HK-2 (cell line): ENCODE data around the gene C4orf54.

Experiments used
- DNase-seq: peaks from one replicate; pipeline ENCODE4 v3.0.0-alpha.2; 2018; ENCODE audit not compliant: unreplicated experiment

C4orf54 gene

GRCh38 chr4:99651811-99652485 lies 5.7 kb downstream of the C4orf54 start:
- no peak for DNase-seq

- no peak for DNase-seq
Observed at GRCh38 chr4:99651016-99651769, 6.4 kb downstream of the C4orf54 start.

GRCh38 chr4:99649778-99650177 lies 7.8 kb downstream of the C4orf54 start:
- no peak for DNase-seq

- DNase-seq: no peak
Observed at GRCh38 chr4:99649208-99649607, 8.4 kb downstream of the C4orf54 start.

- no peak for DNase-seq
Observed at GRCh38 chr4:99648321-99648720, 9.3 kb downstream of the C4orf54 start.

- no peak for DNase-seq
Observed at GRCh38 chr4:99647071-99647470, 10.6 kb downstream of the C4orf54 start.

GRCh38 chr4:99645638-99646037 lies 12.0 kb downstream of the C4orf54 start:
- DNase-seq: no peak

GRCh38 chr4:99645036-99645435 lies 12.6 kb downstream of the C4orf54 start:
- no peak for DNase-seq

GRCh38 chr4:99644453-99644852 lies 13.2 kb downstream of the C4orf54 start:
- no peak for DNase-seq

- no peak for DNase-seq
Observed at GRCh38 chr4:99642725-99643489, 14.7 kb downstream of the C4orf54 start.

GRCh38 chr4:99640676-99641075 lies 17.0 kb downstream of the C4orf54 start:
- no peak for DNase-seq

- DNase-seq: no peak
Observed at GRCh38 chr4:99637174-99637573, 20.5 kb downstream of the C4orf54 start.

GRCh38 chr4:99636422-99636821 lies 21.2 kb downstream of the C4orf54 start:
- no peak for DNase-seq

- no peak for DNase-seq
Observed at GRCh38 chr4:99635601-99636000, 22.0 kb downstream of the C4orf54 start.

GRCh38 chr4:99634742-99635360 lies 22.8 kb downstream of the C4orf54 start:
- DNase-seq: no peak

GRCh38 chr4:99633772-99634171 lies 23.9 kb downstream of the C4orf54 start:
- DNase-seq: no peak

GRCh38 chr4:99630857-99631360 lies 26.7 kb downstream of the C4orf54 start:
- DNase-seq: no peak

- no peak for DNase-seq
Observed at GRCh38 chr4:99629962-99630554, 27.6 kb downstream of the C4orf54 start.

GRCh38 chr4:99628040-99628439 lies 29.6 kb downstream of the C4orf54 start:
- no peak for DNase-seq

- DNase-seq: no peak
Observed at GRCh38 chr4:99625369-99625768, 32.3 kb downstream of the C4orf54 start.

GRCh38 chr4:99624141-99624719 lies 33.4 kb downstream of the C4orf54 start:
- DNase-seq: no peak
